ENCODE data around the gene TP53I13. TPM values are rescaled to one million over a fixed set of nuclear protein-coding genes. Genes with fewer than 3 reads are reported as not detected.
A peak's percentile ranks its signal among the peaks of the same experiment; 100 is the strongest.

The TP53I13 gene
- total RNA-seq, 1 donor from 2014 or later, result 42.0 TPM

DNA sequence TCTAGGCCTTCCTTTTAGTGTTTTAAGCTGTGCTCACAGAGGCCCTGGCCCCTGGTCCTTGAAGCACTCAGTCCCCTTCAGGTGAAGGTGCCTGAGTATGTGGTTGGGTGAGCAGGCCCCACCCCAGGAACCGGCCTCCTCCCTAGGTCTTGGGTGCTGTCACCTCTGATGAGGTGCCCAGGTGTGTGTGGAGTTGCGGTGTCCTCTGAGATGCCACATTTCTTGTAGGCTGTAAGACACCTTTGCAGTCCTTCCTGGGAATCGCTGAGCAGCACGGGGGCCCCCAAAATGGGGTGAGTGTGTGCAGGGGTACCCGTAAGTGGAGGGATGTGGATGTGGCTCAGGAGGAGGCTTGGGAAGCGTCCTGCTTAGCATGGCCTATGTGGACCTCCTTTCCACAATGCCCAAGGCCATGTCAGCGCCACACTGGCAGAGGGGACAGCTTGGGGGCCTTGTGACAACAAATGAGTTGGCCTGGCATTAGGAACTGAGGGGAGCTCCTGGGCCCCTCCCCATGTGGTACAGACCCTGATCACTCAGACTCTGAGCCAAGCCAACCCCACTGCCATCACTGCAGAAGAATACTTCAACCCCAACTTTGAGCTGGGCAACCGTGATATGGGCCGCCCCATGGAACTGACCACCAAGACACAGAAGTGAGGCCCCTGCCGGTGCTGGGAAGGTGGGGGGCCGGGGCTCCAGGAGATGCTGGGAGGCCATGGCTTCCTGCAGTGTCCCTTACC is 43.0 kb downstream of the TP53I13 start:
- H3K36me3 Mint-ChIP-seq (ENCODE audit: unreplicated experiment), result peaks cover 2% of the 10 kb centered on the region
- peaks cover 11% of the 10 kb centered on the region for H3K4me1 Mint-ChIP-seq (ENCODE audit: unreplicated experiment)
- no peaks in the 10 kb centered on the region for H3K27me3 Mint-ChIP-seq (ENCODE audit: unreplicated experiment)

DNA sequence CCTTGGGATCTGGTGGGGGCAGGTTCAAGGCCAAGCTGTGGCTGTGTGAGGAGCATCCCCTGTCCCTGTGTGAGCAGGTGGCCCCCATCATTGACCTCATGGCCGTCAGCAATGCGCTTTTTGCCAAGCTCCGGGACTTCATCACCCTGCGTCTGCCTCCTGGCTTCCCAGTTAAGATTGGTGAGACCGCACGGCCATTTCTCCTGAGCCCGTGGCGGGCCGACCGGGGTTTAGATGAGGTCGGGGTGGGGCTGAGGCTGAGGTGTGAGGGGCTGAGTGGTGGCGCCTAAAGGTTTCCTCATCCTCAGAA is 43.5 kb downstream of the TP53I13 start:
- Mint-ChIP-seq H3K27ac (ENCODE audit: unreplicated experiment) (no peak overlapping the region), H3K4me3 (ENCODE audit: unreplicated experiment) (no peak overlapping the region), H3K4me1 (ENCODE audit: unreplicated experiment) (peaks cover 14% of the 10 kb centered on the region), H3K27me3 (ENCODE audit: unreplicated experiment) (no peaks in the 10 kb centered on the region), H3K9me3 (ENCODE audit: unreplicated experiment) (no peaks in the 10 kb centered on the region), H3K36me3 (ENCODE audit: unreplicated experiment) (peaks cover 2% of the 10 kb centered on the region)
- TF ChIP-seq, protein P1, sequence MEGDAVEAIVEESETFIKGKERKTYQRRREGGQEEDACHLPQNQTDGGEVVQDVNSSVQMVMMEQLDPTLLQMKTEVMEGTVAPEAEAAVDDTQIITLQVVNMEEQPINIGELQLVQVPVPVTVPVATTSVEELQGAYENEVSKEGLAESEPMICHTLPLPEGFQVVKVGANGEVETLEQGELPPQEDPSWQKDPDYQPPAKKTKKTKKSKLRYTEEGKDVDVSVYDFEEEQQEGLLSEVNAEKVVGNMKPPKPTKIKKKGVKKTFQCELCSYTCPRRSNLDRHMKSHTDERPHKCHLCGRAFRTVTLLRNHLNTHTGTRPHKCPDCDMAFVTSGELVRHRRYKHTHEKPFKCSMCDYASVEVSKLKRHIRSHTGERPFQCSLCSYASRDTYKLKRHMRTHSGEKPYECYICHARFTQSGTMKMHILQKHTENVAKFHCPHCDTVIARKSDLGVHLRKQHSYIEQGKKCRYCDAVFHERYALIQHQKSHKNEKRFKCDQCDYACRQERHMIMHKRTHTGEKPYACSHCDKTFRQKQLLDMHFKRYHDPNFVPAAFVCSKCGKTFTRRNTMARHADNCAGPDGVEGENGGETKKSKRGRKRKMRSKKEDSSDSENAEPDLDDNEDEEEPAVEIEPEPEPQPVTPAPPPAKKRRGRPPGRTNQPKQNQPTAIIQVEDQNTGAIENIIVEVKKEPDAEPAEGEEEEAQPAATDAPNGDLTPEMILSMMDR (IDR thresholded peaks at IDR 0.05), result no peak
- DNase-seq (ENCODE audit: extremely low spot score, unreplicated experiment), result no peak

More for the DNA sequence above, 43.0 kb downstream of the TP53I13 start:
- Mint-ChIP-seq H3K27ac (ENCODE audit: unreplicated experiment) (no peak overlapping the region), H3K9me3 (ENCODE audit: unreplicated experiment) (no peaks in the 10 kb centered on the region), H3K4me3 (ENCODE audit: unreplicated experiment) (no peak overlapping the region)
- DNase-seq (ENCODE audit: extremely low spot score, unreplicated experiment), result no peak
- TF ChIP-seq, protein P1 (IDR thresholded peaks at IDR 0.05), result no peak

DNA sequence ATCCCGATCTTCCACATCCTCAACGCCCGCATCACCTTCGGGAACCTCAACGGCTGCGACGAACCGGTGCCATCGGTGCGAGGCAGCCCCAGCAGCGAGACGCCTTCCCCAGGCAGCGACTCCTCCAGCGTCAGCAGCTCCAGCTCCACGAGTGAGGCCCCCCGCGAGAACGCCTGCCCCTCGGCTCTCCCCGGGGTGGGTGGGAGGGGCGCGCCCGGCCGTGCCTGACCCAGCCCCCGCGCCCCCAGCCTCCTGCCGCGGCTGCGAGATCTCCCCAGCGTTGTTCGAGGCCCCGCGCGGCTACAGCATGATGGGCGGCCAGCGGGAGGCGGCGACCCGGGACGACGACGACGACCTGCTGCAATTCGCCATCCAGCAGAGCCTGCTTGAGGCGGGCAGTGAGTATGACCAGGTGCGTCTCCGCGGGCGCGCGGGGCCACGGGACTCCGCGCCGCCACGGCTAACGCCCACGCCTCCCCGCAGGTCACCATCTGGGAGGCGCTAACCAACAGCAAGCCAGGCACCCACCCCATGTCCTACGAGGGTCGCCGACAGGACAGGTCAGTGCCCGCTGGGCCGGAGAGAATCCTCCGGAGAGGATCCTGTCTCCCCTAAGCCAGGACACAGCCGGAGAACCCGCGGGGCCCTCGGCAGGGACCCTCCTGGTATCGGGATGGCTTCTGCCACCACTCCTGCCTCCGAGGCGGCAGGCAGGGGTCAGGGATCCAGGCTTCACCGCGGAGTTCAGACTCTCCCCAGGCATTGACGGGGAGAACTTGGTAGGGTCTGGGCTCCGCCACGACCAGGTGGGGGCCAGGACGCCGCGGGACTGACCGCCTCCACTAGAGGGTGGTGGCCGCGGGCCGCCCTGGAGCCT is 44.1 kb downstream of the TP53I13 start:
- Mint-ChIP-seq H3K9me3 (ENCODE audit: unreplicated experiment) (no peaks in the 10 kb centered on the region), H3K27ac (ENCODE audit: unreplicated experiment) (no peak overlapping the region), H3K36me3 (ENCODE audit: unreplicated experiment) (peaks cover 2% of the 10 kb centered on the region), H3K27me3 (ENCODE audit: unreplicated experiment) (no peaks in the 10 kb centered on the region), H3K4me1 (ENCODE audit: unreplicated experiment) (peaks cover 15% of the 10 kb centered on the region), H3K4me3 (ENCODE audit: unreplicated experiment) (no peak overlapping the region)
- DNase-seq (ENCODE audit: extremely low spot score, unreplicated experiment), result no peak
- TF ChIP-seq, protein P1 (IDR thresholded peaks at IDR 0.05), result no peak

DNA sequence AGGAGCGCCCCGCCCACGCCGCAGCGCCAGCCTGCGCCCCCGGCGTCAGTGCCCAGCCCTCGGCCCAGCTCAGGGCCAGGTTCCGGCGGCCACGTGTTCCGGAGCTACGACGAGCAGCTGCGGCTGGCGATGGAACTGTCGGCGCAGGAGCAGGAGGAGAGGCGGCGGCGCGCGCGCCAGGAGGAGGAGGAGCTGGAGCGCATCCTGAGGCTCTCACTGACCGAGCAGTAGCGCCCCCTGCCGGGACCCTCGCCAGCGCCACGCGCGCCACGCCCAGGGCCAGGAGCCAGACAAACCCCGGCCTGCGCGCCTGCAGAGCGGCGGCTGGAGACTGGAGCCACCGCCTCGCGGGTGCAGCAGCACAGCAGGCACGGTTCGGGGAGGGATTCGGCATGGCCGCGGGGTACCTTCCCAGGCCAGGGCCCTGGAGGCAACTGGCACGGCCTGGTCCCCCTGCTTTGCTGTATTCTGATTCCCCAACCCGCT is 44.9 kb downstream of the TP53I13 start:
- H3K27me3 Mint-ChIP-seq (ENCODE audit: unreplicated experiment), result no peaks in the 10 kb centered on the region
- H3K9me3 Mint-ChIP-seq (ENCODE audit: unreplicated experiment), result no peaks in the 10 kb centered on the region
- no peak for DNase-seq (ENCODE audit: extremely low spot score, unreplicated experiment)
- TF ChIP-seq, protein P1 (IDR thresholded peaks at IDR 0.05), result peak; percentile 54
- H3K4me3 Mint-ChIP-seq (ENCODE audit: unreplicated experiment), result no peak overlapping the region
- no peak overlapping the region for H3K27ac Mint-ChIP-seq (ENCODE audit: unreplicated experiment)
- peaks cover 15% of the 10 kb centered on the region for H3K4me1 Mint-ChIP-seq (ENCODE audit: unreplicated experiment)
- peaks cover 2% of the 10 kb centered on the region for H3K36me3 Mint-ChIP-seq (ENCODE audit: unreplicated experiment)

DNA sequence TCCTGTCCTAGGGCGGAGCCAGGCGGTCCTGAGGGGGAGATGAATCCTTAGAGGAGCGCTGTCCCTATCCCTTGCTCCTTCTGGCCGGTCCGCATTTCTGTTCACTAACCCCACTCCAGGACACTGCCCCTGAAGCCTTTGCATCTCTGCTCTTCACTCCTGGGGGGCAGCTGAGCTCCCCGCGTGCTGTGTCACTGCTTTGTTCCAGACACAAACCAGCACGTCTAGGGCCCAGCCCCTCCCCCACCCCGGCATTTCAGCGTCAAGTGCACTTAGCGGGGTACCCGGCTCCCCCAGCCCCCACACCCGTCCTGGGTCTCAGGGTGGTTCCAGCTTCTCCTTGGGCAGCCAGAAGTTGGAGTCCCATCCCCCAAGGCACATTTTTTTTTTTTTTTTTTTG is 45.4 kb downstream of the TP53I13 start:
- H3K36me3 Mint-ChIP-seq (ENCODE audit: unreplicated experiment), result peaks cover 2% of the 10 kb centered on the region
- no peak overlapping the region for H3K4me3 Mint-ChIP-seq (ENCODE audit: unreplicated experiment)
- no peaks in the 10 kb centered on the region for H3K9me3 Mint-ChIP-seq (ENCODE audit: unreplicated experiment)
- H3K27me3 Mint-ChIP-seq (ENCODE audit: unreplicated experiment), result no peaks in the 10 kb centered on the region
- H3K4me1 Mint-ChIP-seq (ENCODE audit: unreplicated experiment), result peaks cover 15% of the 10 kb centered on the region
- H3K27ac Mint-ChIP-seq (ENCODE audit: unreplicated experiment), result no peak overlapping the region
- TF ChIP-seq, protein P1 (IDR thresholded peaks at IDR 0.05), result no peak
- no peak for DNase-seq (ENCODE audit: extremely low spot score, unreplicated experiment)

All from osteocyte (in vitro differentiated cells).